HEK293T (cell line): ENCODE results near the gene MIOX.

ENCODE experiments used
- BHLHE40 ChIP-seq: fragments of 450-650 bp; IDR thresholded peaks from 2 replicates; pipeline ENCODE4 v1.6.1; 2016; ENCODE audit warnings: mild to moderate bottlenecking, moderate library complexity, borderline replicate concordance
- ELF4 ChIP-seq: fragments of 450-650 bp; IDR thresholded peaks from 2 replicates; pipeline ENCODE4 v1.6.1; 2017; ENCODE audit warnings: antibody characterized with exemption
- LEF1 ChIP-seq: fragments of 450-650 bp; IDR thresholded peaks from 2 replicates; pipeline ENCODE4 v1.6.1; 2017; ENCODE audit warnings: mild to moderate bottlenecking, borderline replicate concordance
- SP1 ChIP-seq: fragments of 450-650 bp; IDR thresholded peaks from 2 replicates; pipeline ENCODE4 v1.6.1; 2017

DNA sequence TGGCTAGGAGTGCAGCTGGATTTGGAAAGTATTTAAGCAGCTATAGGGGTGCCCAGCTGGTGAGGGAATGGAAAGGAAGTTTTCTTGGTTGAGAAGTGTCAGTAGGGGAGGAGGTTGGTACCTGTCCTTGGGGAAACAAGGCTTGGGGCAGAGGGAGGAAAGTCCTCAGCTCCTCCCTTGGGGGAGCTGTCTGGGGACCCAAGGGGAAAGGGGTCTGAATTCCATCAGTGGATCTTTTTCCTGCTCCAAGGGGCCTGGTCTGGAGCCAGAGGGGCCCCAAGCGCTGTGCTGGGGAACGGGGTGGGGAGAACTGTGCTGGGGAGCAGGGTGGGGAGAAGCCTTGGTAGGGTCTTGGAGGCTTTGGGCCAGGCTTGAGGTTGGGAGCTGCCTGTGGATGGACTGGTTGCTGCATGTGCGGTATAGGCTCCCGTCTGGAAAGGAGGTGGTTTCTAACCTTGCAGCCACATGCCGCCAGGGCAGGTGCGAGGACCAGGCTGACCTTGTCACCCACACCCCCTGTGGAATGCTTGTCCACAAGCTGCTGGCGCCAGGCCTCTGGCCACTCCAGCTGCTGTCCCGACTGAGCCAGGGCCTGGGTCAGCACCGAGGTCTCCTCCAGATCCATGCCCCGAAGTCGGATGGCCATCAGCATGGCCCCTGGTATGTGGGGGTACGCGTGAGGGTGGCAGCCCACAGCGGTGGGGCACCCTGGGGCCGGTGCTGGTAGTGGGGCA lies 42.2 kb downstream of the MIOX start:
- TF ChIP-seq BHLHE40 (no peak), ELF4 (no peak), LEF1 (no peak), SP1 (no peak)
